ENCODE results near the gene SP3.

DNA sequence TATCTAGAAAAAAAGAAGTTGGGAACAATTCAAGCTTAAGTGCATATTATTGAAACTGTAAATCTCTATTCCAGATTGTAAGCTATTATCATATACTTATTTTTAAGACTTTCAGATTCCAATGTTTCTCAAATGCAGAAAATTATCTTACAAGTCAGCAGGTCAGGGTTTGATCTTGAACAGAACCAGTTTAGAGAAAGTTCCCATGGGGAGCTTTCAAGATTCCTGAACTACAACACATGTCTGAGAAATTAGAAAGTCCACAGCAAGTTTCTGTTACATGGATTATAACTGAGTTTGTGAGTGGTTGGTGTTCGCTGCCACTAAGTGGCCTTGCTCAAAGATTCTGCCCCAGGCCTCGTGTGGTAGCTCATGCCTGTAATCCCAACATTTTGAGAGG is 31.6 kb upstream of the SP3 start:
- no peak for TF ChIP-seq POLR2A (IDR thresholded peaks at IDR 0.05)
- TF ChIP-seq, protein P1, sequence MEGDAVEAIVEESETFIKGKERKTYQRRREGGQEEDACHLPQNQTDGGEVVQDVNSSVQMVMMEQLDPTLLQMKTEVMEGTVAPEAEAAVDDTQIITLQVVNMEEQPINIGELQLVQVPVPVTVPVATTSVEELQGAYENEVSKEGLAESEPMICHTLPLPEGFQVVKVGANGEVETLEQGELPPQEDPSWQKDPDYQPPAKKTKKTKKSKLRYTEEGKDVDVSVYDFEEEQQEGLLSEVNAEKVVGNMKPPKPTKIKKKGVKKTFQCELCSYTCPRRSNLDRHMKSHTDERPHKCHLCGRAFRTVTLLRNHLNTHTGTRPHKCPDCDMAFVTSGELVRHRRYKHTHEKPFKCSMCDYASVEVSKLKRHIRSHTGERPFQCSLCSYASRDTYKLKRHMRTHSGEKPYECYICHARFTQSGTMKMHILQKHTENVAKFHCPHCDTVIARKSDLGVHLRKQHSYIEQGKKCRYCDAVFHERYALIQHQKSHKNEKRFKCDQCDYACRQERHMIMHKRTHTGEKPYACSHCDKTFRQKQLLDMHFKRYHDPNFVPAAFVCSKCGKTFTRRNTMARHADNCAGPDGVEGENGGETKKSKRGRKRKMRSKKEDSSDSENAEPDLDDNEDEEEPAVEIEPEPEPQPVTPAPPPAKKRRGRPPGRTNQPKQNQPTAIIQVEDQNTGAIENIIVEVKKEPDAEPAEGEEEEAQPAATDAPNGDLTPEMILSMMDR (IDR thresholded peaks at IDR 0.05): no peak
